Measurements from ENCODE around the gene GNPNAT1. TPM values are rescaled to one million over a fixed set of nuclear protein-coding genes. Genes with fewer than 3 reads are reported as not detected.

The GNPNAT1 gene
- total RNA-seq, 1 donor from 2014 or later: 37.7 TPM

Other genes starting within 250 kb of the GNPNAT1 start
- gene TXNDC16, start 239.1 kb downstream of the GNPNAT1 start, total RNA-seq: 1.7 and 1.9 TPM in 2 replicates
- 0.70 and 1.1 TPM in 2 replicates for gene GPR137C, start 238.8 kb downstream of the GNPNAT1 start, total RNA-seq
- gene ERO1A, start 96.0 kb downstream of the GNPNAT1 start, total RNA-seq: 80.5 and 94.0 TPM in 2 replicates
- gene PSMC6, start 84.4 kb downstream of the GNPNAT1 start, total RNA-seq: 70.0 and 74.1 TPM in 2 replicates
- 24.3 and 26.3 TPM in 2 replicates for gene STYX, start 61.4 kb downstream of the GNPNAT1 start, total RNA-seq
- 324 and 364 TPM in 2 replicates for gene FERMT2, start 159.4 kb upstream of the GNPNAT1 start, total RNA-seq